GM03348 (cell line): ENCODE data around the gene CAMK2B.

Experiments
- DNase-seq: peaks from one replicate; pipeline ENCODE4 v3.0.0; 2012; ENCODE audit warnings: low spot score

Gene CAMK2B

GRCh38 chr7:44325201-44325671, at the start of gene CAMK2B:
TSS of gene CAMK2B (minus strand) at chr7:44325594. CDS start at chr7:44325421, 173 bp downstream.
- DNase-seq, result peak; percentile 49

GRCh38 chr7:44374007-44374763, 48.8 kb upstream of the CAMK2B start:
- DNase-seq, result no peak

DNA sequence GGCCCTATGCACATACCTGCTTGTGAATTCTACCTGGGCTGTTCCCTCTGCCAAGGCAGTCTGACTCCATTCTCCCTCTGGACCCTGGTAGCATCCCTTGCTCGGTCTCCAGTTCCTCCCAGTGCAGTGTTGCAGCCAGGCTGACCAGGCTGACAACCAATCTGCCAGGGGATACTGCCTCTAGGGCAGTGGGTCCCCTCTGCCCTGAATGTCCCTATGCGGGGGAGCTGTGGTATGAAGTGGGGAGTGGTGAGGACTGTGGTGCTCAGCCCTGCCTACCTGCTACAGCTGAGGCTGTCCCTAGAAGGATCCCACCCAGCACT, 48.0 kb upstream of the CAMK2B start:
- peak; percentile 3 for DNase-seq

DNA sequence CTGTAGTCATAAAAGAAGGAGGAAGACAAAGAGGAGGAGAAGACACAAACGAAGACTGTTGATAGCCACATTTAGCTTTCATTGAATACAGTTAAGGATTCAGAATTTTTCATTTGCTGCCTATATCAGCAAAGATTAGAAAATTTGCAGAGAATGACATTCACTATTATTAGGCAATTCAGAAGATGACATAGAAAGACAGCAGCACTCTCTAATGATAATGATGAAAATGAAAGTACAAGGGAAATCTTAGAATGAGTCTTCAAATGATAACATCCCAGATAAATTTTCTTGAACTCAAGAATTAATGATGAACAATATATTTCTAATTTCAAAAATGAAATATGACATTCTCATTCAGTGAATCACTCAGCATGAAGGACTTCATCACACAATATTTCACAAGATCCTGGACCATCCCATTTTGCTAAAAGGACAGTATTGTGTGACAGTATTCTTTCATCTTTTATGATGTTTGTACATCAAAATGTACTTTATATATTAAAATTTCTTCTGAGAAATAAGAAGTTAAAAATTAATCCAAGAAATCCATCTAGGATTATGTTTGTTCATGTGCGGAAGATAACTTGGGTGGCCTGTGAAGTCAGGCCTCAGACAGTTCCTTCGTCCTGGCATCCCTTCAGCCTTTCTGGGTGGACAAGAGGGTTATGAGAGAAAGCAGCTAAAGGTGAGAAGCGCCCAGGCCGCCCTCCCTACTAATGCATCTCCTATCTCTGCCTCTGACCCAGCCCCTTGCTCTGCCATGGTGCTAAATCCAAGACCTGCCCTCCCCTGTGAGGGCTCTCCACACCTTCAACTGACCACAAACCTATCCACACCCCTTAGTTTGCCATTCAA, 47.4 kb upstream of the CAMK2B start:
- peak; percentile 35 for DNase-seq

DNA sequence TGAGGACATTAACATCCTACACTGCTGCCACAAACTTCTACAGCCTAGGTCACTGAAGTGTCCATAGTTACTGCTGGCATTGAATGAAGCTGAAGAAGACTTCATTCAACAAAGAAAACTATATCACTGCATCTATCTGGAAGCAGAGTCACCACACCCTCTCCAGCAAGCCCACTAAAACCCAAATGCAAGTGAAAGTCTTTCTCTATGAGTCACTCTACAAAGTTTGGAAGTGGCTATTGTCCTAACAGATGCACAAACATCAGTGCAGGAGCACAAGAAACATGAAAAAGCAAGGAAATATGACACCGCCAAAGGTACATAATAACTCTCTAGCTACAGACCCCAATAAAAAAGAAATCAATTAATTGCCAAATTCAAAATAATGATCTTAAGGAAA, 43.5 kb upstream of the CAMK2B start:
- DNase-seq, result peak; percentile 59

- no peak for DNase-seq
These were observed 43.1 kb upstream of the CAMK2B start for GRCh38 chr7:44368455-44368854.

DNA sequence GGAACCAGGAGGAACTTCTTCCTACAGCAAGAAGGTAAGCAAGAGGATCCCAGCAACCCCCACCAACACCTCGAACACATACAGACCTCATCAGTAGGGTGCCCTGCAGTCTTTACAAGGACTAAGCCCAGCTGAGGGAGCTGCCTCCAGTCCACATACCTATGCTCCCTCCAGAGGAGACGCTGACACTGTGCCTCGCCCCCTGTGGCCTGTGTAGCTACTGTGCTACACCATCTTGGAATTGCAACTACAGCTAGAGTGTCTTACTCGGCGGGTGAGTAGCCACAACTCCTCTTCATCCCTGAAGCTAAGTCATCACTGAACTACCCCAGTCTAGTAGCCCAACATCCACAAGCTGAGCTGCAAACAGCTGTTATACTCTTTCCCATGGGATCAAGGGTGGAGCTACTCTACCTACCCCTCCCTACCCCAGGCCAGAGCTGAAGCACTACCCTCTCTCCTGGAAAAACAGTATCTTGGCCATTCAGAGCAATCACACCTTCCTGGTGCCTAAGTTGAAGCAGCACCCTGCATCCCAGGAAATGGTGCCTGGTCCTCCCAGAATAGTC, 42.2 kb upstream of the CAMK2B start:
- no peak for DNase-seq

- DNase-seq, result no peak
These were observed 41.6 kb upstream of the CAMK2B start for GRCh38 chr7:44366986-44367385.

GRCh38 chr7:44353668-44354067, 28.3 kb upstream of the CAMK2B start:
- DNase-seq, result no peak

DNA sequence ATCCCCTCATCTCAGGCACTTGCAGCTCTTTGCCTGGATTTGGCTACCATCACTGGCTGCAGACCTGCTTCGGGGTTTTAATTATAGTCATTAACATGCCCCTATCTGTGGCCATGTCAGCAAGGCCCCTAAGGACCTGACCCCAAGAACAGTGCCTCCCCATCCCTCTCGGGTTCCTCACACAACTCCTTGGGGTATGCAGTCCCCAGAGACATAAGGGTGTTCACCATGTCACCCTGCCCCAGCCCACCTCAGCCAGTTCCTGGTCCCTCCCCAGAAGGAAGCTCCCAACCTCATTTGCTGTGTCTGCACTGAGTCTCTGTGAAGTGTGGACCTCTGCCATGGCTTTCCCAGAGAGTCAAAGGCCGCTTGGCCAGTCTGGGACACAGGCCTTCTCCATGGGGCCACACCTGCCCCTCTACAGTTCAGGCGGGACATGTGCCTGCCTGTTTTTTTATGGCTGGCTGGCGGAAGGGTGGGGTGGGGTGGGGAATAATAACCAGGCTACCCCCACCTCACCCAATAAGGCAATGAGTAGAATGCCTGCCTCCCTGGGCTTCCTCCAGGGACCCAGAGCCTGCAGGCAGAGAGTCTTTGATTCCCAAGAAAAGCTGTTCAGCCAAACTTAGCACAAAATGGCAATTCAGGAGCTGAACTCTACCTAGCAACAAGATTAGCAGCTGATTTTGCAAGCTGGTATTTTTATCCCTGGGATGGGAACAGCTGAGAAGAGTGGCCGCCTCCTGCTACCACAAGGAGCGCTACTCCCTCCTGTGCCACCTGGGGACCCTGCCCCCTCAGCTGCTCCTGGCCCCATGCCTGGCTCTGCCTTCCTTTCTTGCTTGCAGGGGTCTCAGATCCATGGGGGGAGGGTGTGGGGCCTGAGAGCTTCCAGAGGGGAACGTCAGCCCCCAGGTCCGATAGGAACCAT, 23.7 kb upstream of the CAMK2B start:
- DNase-seq, result no peak

GRCh38 chr7:44348300-44348699, 22.9 kb upstream of the CAMK2B start:
- peak; percentile 64 for DNase-seq

- DNase-seq, result no peak
These were observed 22.2 kb upstream of the CAMK2B start for GRCh38 chr7:44347546-44348114.

DNA sequence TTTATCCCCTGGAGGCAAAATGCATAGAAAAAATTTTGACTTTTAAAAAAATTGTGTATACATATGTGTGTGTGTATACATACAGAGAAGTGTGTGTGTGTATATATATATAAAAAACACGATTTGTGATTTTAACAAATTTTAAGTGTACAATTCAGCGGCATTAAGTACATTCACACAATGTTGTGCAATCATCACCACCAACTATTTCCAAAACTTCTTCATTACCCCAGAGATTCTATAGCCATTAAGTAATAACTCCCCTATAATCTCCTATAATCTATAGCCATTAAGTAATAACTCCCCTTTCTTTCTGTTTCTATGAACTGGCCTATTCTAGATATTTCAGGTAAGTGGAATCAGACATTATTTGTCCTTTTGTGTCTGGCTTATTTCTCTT, 20.7 kb upstream of the CAMK2B start:
- no peak for DNase-seq

DNA sequence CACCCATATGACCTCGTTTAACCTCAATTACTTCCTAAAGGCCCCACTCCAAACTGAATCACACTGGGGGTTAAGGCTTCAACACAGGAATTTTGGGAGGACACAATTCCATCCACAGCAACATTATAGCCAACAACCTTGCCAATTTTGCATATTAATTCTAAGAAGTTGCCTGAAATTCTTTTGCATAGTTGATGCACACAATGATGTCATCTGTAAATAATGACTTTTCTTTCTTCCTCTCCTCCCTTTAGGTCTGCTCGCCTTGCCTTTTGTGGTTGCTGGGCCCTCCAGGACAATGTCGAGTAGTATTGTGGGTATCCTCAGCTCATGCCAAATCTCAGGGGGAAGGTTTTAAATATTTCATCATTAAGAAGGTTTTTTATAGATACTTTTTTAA, 16.0 kb upstream of the CAMK2B start:
- DNase-seq, result no peak

DNA sequence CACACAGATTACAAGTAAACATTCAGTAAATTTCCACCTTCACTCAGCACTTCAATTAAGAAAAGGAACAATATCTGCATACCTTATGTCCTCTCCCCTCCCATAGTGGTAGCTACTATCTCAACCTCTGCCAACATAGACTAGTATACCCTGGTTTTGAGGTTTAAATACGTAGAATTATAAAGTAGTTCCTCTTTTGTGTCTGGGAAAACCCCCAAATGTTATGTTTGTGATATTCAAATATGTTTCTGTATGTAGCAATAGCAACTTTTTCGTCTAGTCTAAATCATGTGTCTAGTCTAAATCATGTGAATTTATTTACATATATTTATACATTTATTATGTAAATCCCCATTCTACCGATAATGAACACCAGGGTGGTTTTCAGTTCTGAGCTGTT, 13.2 kb upstream of the CAMK2B start:
- no peak for DNase-seq

DNA sequence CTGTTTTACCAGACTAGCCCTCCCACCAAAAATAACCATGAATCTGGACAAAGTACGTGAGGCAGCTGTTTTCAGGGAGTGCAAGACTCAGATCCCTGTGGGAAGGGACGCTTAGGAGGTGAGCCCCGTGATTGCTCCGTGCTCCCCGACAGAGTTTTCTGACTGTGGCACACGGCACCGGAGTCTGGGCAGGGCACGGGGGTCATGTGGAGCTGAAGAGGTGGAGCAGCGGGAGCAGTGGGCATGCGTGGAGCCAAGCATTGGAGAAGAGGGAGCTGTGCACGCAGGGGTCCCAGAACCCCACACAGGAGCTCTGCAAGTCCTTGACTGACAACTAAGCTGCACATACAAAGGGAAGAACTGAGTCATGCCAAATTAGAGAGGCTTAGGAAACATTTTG, 11.1 kb upstream of the CAMK2B start:
- no peak for DNase-seq

DNA sequence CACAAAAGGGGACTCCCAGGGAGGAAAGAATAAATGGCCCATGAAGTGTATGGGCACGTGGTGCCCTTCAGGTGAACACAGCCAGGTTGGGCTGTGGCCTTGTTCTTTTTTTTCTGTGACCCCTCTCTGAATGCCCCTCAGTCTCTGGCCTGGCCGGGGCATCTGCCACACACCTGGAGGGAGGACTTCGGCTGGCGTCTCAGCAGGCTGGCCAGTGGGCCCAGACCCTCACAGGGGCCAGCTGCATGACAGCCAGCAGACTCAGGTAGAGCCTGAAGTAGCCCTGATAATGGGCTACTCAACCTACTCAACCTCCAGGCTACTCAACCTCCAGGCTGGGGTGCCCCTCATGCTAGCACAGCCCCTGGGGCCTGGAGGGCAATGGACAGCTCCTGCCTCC, 9.8 kb upstream of the CAMK2B start:
- no peak for DNase-seq

DNA sequence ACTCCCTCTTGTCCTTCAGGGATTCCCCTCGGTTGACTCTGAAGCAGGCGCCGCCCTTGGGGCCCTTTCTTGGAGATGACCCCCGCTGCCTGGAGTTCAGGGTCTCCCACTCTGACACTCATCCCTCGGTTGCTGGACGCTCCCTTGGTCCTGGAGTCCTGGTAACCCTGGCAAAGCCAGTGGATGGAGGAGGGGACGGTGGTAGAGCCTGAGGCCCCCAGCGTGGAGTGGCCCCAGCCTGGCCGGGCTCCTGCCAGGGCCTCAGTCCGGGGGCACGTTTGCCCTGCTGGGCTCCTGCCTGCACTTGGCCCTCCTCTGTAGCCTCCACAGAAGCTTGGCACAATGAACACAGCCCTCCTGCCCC, 9.3 kb upstream of the CAMK2B start:
- no peak for DNase-seq

GRCh38 chr7:44333911-44334733, 8.7 kb upstream of the CAMK2B start:
- DNase-seq, result no peak

DNA sequence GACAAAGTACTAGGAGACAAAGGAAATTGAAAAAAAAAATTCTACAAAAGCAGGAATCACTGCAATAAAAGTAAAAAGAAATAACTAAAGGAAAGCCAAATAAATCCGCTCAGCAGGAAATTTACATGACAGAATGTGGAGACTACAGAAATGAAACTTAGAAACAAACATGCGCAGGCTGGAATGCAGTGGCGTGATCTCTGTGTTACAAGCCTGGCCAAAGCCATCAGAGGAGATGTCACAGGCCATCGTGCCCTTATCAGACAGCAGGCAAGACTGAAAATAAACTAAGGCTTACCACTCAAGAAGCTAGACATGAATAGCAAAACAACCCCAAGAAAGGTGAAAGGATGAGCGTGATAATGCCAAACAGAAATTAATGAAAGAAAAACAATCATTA, 6.3 kb upstream of the CAMK2B start:
- DNase-seq, result no peak

GRCh38 chr7:44330331-44330730, 4.9 kb upstream of the CAMK2B start:
- DNase-seq, result no peak
